Right lobe of liver (tissue), 6 donors: ENCODE measurements around the gene CHMP1A. TPM values are rescaled to one million over a fixed set of nuclear protein-coding genes. Genes with fewer than 3 reads are reported as not detected.

Source experiments
- ATAC-seq, 4 donors: fragments of 200-7000 bp; cut with Tn5 transposase; one replicate each; pipeline ENCODE4 v1.9.1; 2020; ENCODE audit warnings: mild to moderate bottlenecking in 4 of 4, moderate library complexity in 4 of 4
- DNase-seq, 3 donors: peaks; one replicate each; pipeline ENCODE4 v3.0.0-alpha.2; 2020
- H3K27ac ChIP-seq, 3 donors: fragments of 200-600 bp; one replicate each; pipeline ENCODE4 v1.8.0; 2022
- H3K27me3 ChIP-seq, 2 donors: fragments of 200-600 bp; one replicate each; pipeline ENCODE4 v1.8.0; 2022
- H3K36me3 ChIP-seq, 4 donors: fragments of 200-600 bp; sonication (generic) in 1 of 4; one replicate each; pipeline versions ENCODE4 v1.5.1 to v1.8.0; 2017 to 2022; ENCODE audit warnings: control low read depth in 1 of 4
- H3K4me1 ChIP-seq, 4 donors: fragments of 200-600 bp; sonication (generic) in 1 of 4; one replicate each; pipeline versions ENCODE4 v1.5.1 to v1.8.0; 2017 to 2022; ENCODE audit warnings: control low read depth in 1 of 4
- H3K4me3 ChIP-seq, 3 donors: fragments of 200-600 bp; one replicate each; pipeline ENCODE4 v1.8.0; 2022
- H3K9me3 ChIP-seq, 4 donors: fragments of 200-600 bp; sonication (generic) in 1 of 4; one replicate each; pipeline versions ENCODE4 v1.5.1 to v1.8.0; 2017 to 2022; ENCODE audit warnings: control low read depth in 1 of 4
- POLR2A ChIP-seq: fragments of 450-650 bp; IDR thresholded peaks from one replicate; pipeline ENCODE4 v1.6.1; 2017; ENCODE audit warnings: antibody characterized with exemption, mild to moderate bottlenecking
- WGBS: methylation state at CpG from one replicate; pipeline ENCODE4 v1.1.6; 2018; ENCODE audit warnings: low coverage, low lambda C conversion rate; ENCODE audit not compliant: insufficient coverage; ENCODE audit errors: missing lambda C conversion rate; 5-methylcytosine and 5-hydroxymethylcytosine counted together
- intact Hi-C, 2 donors: fragments of 100-400 bp; cut with DNase I; formaldehyde crosslinking; loops; one replicate each; pipeline versions ENCODE4 v1.11.2 to v1.14.1; 2022
- total RNA-seq, 6 experiments: library from RNA; depleted of rRNA in 2 of 6; stranded (reverse); fragments of >200 nt in 2 of 6; fragmentation: NEBNext Ultra II Directional in 3 of 6; extraction: Animal tissue kit (Norgen Biotek cat#: 25700) in 3 of 6; gene quantifications; one replicate each; pipeline versions ENCODE4 v1.1.0 to v1.2.4, GENCODE V29; 2016 to 2023
- TF ChIP-seq, protein P1 (sequence below), 4 donors: fragments of 200-600 bp in 3 of 4; fragments of 450-650 bp in 1 of 4; IDR thresholded peaks; one replicate each; pipeline versions ENCODE4 v1.5.1 to v1.8.0; 2016 to 2022; ENCODE audit warnings: antibody characterized with exemption in 4 of 4, mild to moderate bottlenecking in 2 of 4
- donor health status: DM: no; HTN: yes; CAD: no.
- donor health status: DM: no; HTN: no; CAD: no.
- donor health status: DM: no; HTN: no; CAD: no.
- donor health status: DM: no; HTN: yes; CAD: no.
- donor health status: DM: no; HTN: yes; CAD: no.

Gene CHMP1A
- total RNA-seq, 6 experiments from 2014 or later: 27.2 to 42.3 (median 33.1) TPM

DNA sequence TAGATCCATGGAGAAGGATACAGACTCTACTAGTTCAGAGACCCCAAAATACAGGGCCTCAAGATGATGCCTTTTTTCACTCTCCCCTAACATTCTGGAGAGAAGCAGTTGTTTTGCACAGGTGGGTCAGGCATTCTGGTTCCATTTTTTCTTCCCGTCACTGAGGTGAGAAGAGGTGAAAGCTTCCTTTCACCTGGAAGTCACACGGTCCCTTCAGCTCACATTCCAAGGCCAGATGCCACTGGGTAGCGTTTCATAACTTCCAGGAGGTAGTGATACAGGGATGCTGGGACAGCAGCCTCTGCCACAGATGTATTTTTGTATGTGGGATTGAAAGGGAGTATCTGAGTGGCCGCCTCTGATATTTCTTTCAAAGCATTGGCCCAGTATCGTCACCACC is 30.9 kb upstream of the CHMP1A start:
- H3K27ac ChIP-seq: peak overlapping the region in 2 of 3 donors; percentile 91 to 94
- no peak for DNase-seq
- H3K36me3 ChIP-seq: peaks cover 0 to 34% (median 10%) of the 10 kb centered on the region in 4 donors
- no peaks in the 10 kb centered on the region for H3K9me3 ChIP-seq
- 77% methylated on average over 5 of the region's 5 CpGs for WGBS
- no peaks in the 10 kb centered on the region for H3K27me3 ChIP-seq
- intact Hi-C loops: no loop called here
- H3K4me3 ChIP-seq: no peak overlapping the region
- no peak for ATAC-seq
- peaks cover 0 to 13% (median 9%) of the 10 kb centered on the region in 4 donors for H3K4me1 ChIP-seq
- TF ChIP-seq, protein P1, sequence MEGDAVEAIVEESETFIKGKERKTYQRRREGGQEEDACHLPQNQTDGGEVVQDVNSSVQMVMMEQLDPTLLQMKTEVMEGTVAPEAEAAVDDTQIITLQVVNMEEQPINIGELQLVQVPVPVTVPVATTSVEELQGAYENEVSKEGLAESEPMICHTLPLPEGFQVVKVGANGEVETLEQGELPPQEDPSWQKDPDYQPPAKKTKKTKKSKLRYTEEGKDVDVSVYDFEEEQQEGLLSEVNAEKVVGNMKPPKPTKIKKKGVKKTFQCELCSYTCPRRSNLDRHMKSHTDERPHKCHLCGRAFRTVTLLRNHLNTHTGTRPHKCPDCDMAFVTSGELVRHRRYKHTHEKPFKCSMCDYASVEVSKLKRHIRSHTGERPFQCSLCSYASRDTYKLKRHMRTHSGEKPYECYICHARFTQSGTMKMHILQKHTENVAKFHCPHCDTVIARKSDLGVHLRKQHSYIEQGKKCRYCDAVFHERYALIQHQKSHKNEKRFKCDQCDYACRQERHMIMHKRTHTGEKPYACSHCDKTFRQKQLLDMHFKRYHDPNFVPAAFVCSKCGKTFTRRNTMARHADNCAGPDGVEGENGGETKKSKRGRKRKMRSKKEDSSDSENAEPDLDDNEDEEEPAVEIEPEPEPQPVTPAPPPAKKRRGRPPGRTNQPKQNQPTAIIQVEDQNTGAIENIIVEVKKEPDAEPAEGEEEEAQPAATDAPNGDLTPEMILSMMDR (IDR thresholded peaks at IDR 0.05): no peak
- TF ChIP-seq POLR2A: no peak

DNA sequence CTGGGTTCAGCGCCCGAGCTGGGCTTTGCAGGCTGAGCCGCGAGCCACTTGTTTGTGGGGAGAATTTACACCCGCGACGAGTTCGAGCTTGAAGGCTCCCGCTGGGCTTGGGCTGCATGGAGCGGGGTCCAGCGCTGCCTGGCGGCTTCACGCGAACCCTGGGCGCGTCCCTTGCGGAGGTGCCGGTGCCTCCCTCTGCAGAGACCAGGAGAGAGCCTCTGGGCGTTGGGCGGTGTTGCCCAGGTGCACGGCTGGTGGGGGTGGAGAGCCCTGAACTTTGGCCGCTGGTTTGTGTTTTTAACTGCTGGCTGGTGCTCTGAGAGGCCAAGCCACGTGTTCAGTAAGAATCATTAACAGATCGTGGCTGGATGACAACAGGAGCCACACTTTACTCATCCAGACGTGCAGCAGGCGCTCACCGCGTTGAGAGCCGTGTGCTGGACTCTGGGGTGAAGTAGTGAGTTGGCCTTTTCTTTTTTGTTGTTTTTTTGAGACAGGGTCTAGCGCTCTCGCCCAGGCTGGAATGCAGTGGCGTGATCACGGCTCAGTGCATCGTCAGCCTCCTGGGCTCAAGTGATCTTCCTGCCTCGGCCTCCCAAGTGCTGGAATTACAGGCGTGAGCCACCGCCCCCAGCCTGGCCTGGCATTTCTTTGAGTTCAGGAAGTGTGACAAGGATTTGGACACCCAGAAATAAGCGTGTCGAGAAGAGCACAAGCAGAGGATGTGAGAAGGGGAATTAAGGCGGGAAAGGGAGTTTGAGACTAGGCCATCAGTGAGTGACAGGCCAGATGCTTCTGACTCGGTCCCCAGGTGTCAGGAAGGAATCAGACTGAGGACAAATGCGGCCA is 29.8 kb upstream of the CHMP1A start:
- ATAC-seq (peak; percentile 89 to 93 (median 90)), DNase-seq (peak; percentile 83 to 95 (median 93))
- Histone ChIP-seq H3K27me3 (no peaks in the 10 kb centered on the region), H3K4me3 (peak overlapping the region; percentile 68 to 99 (median 97)), H3K27ac (peak overlapping the region; percentile 75 to 94 (median 91)), H3K4me1 (peaks cover 0 to 16% (median 9%) of the 10 kb centered on the region in 4 donors), H3K9me3 (no peaks in the 10 kb centered on the region), H3K36me3 (peaks cover 0 to 25% (median 7%) of the 10 kb centered on the region in 4 donors)
- TF ChIP-seq POLR2A: peak; percentile 84
- TF ChIP-seq, protein P1 (IDR thresholded peaks at IDR 0.05): no peak
- WGBS: 2% methylated on average over 36 of the region's 42 CpGs
- intact Hi-C loops: no loop called here

DNA sequence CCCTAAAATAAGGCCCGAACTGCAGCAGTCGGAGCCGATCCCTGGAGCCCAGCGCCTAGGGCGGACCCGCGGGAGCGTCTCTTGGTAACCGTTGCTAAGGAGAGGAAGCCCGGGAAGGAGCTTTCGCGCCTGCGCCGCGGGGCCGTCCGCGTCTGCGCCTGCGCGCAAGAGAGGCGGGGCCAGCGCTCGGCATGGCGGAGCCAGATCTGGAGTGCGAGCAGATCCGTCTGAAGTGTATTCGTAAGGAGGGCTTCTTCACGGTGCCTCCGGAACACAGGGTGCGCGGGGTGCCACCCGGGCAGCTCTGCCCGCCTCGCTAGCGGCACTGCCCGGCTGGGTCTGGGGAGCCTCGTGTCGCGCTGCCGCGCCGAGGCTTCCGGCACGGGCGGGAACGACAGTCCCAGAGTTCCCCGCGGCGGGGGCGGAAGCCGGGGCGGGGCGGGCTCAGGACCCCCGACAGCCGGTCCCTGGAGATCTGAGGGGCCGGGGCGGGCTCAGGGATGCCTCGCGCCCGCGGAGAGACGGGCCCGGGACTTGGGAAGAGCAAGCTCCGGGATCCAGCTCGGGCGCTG is 29.1 kb upstream of the CHMP1A start, which contains the start of gene CDK10:
CDK10 (plus strand) TSS at position 170 of the 572 bp plus-strand sequence; CDS start at position 192, 22 bp downstream.
- intact Hi-C loops: no loop called here
- H3K27me3 ChIP-seq: no peaks in the 10 kb centered on the region
- peak; percentile 63 for TF ChIP-seq POLR2A
- TF ChIP-seq, protein P1 (IDR thresholded peaks at IDR 0.05): no peak
- peaks cover 0 to 18% (median 3%) of the 10 kb centered on the region in 4 donors for H3K36me3 ChIP-seq
- WGBS: under 1% methylated on average over 25 of the region's 67 CpGs
- peak within 1 kb of the TSS; percentile 75 to 94 (median 91) for H3K27ac ChIP-seq
- ATAC-seq: peak; percentile 75 to 84 (median 80)
- H3K9me3 ChIP-seq: no peaks in the 10 kb centered on the region
- H3K4me1 ChIP-seq: peaks cover 0 to 16% (median 9%) of the 10 kb centered on the region in 4 donors
- peak; percentile 89 to 94 (median 92) for DNase-seq
- peak within 1 kb of the TSS; percentile 68 to 99 (median 97) for H3K4me3 ChIP-seq

DNA sequence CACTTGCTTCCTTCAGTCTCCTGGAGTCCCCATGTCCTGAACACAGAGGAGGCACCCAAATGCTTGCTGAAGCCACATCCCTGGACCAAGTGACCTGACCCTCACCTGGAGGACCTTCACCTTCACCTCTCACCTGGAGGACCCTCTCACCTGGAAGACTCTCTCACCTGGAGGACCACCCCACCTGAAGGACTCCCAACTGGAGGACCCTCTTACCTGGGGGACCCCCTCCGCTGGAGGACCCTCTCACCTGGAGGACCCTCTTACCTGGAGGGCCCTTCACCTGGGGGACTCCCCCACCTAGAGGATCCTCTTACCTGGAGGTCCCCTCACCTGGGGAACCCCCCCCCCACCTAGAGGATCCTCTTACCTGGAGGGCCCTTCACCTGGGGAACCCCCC is 28.4 kb upstream of the CHMP1A start:
- intact Hi-C loops: no loop called here
- Histone ChIP-seq H3K36me3 (peaks cover 0 to 11% (median 0%) of the 10 kb centered on the region in 4 donors), H3K27ac (no peak overlapping the region), H3K4me1 (peaks cover 0 to 16% (median 9%) of the 10 kb centered on the region in 4 donors), H3K9me3 (no peaks in the 10 kb centered on the region), H3K4me3 (peak overlapping the region in 1 of 3 donors; percentile 97), H3K27me3 (no peaks in the 10 kb centered on the region)
- ATAC-seq (no peak), DNase-seq (peak in 2 of 3 donors; percentile 52 to 58)
- TF ChIP-seq, protein P1 (IDR thresholded peaks at IDR 0.05): no peak
- TF ChIP-seq POLR2A: no peak
- no CpG with 5 or more reads among the region's 1 CpG for WGBS
